ENCODE results near the gene TMEM101.

DNA sequence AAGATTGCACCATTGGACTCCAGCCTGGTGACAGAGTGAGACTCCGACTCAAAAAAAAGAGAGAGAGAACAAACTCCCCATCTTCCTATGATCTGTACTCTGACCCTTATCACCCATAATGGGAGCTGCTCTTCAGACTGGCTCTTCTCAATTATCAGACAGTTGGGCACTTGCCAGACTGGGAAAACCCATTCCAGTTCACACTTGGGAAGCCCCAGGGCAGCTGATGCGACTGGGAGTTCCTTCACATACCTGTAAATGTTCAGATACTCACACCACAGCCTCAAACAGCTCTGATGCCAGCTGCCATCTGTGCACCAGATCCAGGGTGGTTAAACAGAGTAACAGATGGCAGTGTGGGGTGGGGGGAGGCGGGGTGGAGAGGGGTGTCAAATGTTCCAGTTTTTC, 23.8 kb upstream of the TMEM101 start:
- no peak for TF ChIP-seq CTCF (conservative IDR thresholded peaks at IDR 0.05; ENCODE audit: low read depth, low read length)
- TF ChIP-seq EZH2phosphoT487 (IDR thresholded peaks at IDR 0.05; ENCODE audit: borderline replicate concordance, low read length) = no peak
